Psoas muscle (tissue), 8 donors: ENCODE results near the gene SETD2. TPM values are rescaled to one million over a fixed set of nuclear protein-coding genes. Genes with fewer than 3 reads are reported as not detected.

Experiments
- ATAC-seq, 4 donors: fragments of 200-7000 bp; cut with Tn5 transposase; one replicate each; pipeline ENCODE4 v1.9.1; 2020; ENCODE audit warnings: moderate library complexity in 3 of 4, mild to moderate bottlenecking in 2 of 4
- DNase-seq, 2 donors: peaks; one replicate each; pipeline ENCODE4 v3.0.0-alpha.2; 2020
- H3K27ac ChIP-seq: fragments of 200-600 bp; one replicate; pipeline ENCODE4 v1.8.0; 2022
- H3K27me3 ChIP-seq, 3 donors: fragments of 200-600 bp in 1 of 3; one replicate each; pipeline versions ENCODE4 v1.6.1 to v1.8.0; 2013 to 2022; ENCODE audit warnings: low read length in 2 of 3, mild to moderate bottlenecking in 2 of 3, moderate library complexity in 1 of 3; ENCODE audit not compliant: insufficient read depth in 3 of 3
- H3K36me3 ChIP-seq, 2 donors: fragments of 200-600 bp in 1 of 2; one replicate each; pipeline versions ENCODE4 v1.6.1 to v1.8.0; 2013 to 2022; ENCODE audit warnings: low read depth in 1 of 2, mild to moderate bottlenecking in 1 of 2, moderate library complexity in 1 of 2; ENCODE audit not compliant: insufficient read depth in 1 of 2
- H3K4me1 ChIP-seq: fragments of 200-600 bp; one replicate; pipeline ENCODE4 v1.8.0; 2022
- H3K4me3 ChIP-seq: fragments of 200-600 bp; one replicate; pipeline ENCODE4 v1.8.0; 2022; ENCODE audit warnings: mild to moderate bottlenecking
- H3K9me3 ChIP-seq: fragments of 200-600 bp; one replicate; pipeline ENCODE4 v1.8.0; 2022
- CTCF ChIP-seq: fragments of 200-600 bp; IDR thresholded peaks from one replicate; pipeline ENCODE4 v1.8.0; 2022; ENCODE audit warnings: antibody characterized with exemption
- WGBS, 3 donors: extraction: QIAGEN DNeasy Blood & Tissue Kit; methylation state at CpG; one replicate each; pipeline versions ENCODE4 v1.1.6 to v1.1.7; 2013; 5-methylcytosine and 5-hydroxymethylcytosine counted together
- intact Hi-C, 2 donors: fragments of 100-400 bp; cut with DNase I; formaldehyde crosslinking; loops; one replicate each; pipeline versions ENCODE4 v1.11.0 to v1.14.2; 2022
- polyA plus RNA-seq, 3 donors: library from polyadenylated mRNA; stranded (reverse); fragments of 200-250 nt; gene quantifications; one replicate each; pipeline ENCODE4 v1.2.3, GENCODE V29; 2013
- total RNA-seq, 4 donors: library from RNA; stranded (reverse); fragmentation: NEBNext Ultra II Directional in 2 of 4; extraction: Animal tissue kit (Norgen Biotek cat#: 25700) in 2 of 4; gene quantifications; one replicate each; pipeline versions ENCODE4 v1.2.1 to v1.2.4, GENCODE V29; 2021 to 2023
- donor health status: healthy with polysubstance abuse.
- donor health status: DM: no; HTN: no; CAD: no; lungs with moderate emphysema.
- donor health status: Bipolar disorder and iron deficiency.
- donor health status: healthy.
- donor health status: DM: yes; HTN: yes; CAD: no.
- donor health status: DM: no; HTN: no; CAD: no.
- donor health status: DM: no; HTN: no; CAD: no.
- donor health status: DM: yes; HTN: yes; CAD: no.

SETD2 gene
- total and polyA plus RNA-seq, 7 donors, result 10.1 to 38.1 (median 33.7) TPM

- intact Hi-C loops, result loop anchor here in 1 of 2 donors (10.0 kb wide), 2 partner anchors 165 to 235 kb away; no protein-coding TSS in a partner anchor
- DNase-seq (no peak), ATAC-seq (no peak)
- TF ChIP-seq CTCF, result no peak
- no peaks in the 10 kb centered on the region for H3K27me3 ChIP-seq
- peak overlapping the region; percentile 12 for H3K4me3 ChIP-seq
- H3K9me3 ChIP-seq, result no peaks in the 10 kb centered on the region
- peaks cover 65% of the 10 kb centered on the region for H3K4me1 ChIP-seq
- H3K27ac ChIP-seq, result peak overlapping the region; percentile 4
- 66 to 83% (median 71%) methylated on average over 3 of the region's 3 CpGs for WGBS, 3 donors
- H3K36me3 ChIP-seq, result no peaks in the 10 kb centered on the region
These were observed 4.1 kb downstream of the SETD2 start for GRCh38 chr3:47159820-47160219.

- DNase-seq (no peak), ATAC-seq (no peak)
- no peak for TF ChIP-seq CTCF
- intact Hi-C loops, result no loop called here
- Histone ChIP-seq H3K27ac (no peak overlapping the region), H3K4me3 (no peak overlapping the region), H3K9me3 (no peaks in the 10 kb centered on the region), H3K36me3 (no peaks in the 10 kb centered on the region), H3K27me3 (no peaks in the 10 kb centered on the region), H3K4me1 (peaks cover 65% of the 10 kb centered on the region)
These were observed 5.7 kb downstream of the SETD2 start for GRCh38 chr3:47158208-47158607.

GRCh38 chr3:47156396-47156795 lies 7.5 kb downstream of the SETD2 start:
- Histone ChIP-seq H3K27me3 (no peaks in the 10 kb centered on the region), H3K4me1 (peaks cover 62% of the 10 kb centered on the region), H3K27ac (no peak overlapping the region), H3K36me3 (no peaks in the 10 kb centered on the region), H3K9me3 (no peaks in the 10 kb centered on the region), H3K4me3 (no peak overlapping the region)
- WGBS, 3 donors, result 71 to 77% (median 76%) methylated on average over 1 of the region's 1 CpG
- intact Hi-C loops, result no loop called here
- TF ChIP-seq CTCF, result no peak
- DNase-seq, result no peak
- ATAC-seq, result no peak

- 76 to 81% (median 79%) methylated on average over 2 of the region's 2 CpGs for WGBS, 3 donors
- Histone ChIP-seq H3K27me3 (no peaks in the 10 kb centered on the region), H3K27ac (no peak overlapping the region), H3K4me3 (no peak overlapping the region), H3K4me1 (peaks cover 41% of the 10 kb centered on the region), H3K9me3 (no peaks in the 10 kb centered on the region), H3K36me3 (no peaks in the 10 kb centered on the region)
- DNase-seq (no peak), ATAC-seq (no peak)
- TF ChIP-seq CTCF, result no peak
- intact Hi-C loops, result no loop called here
These were observed 11.3 kb downstream of the SETD2 start for GRCh38 chr3:47152578-47152977.

GRCh38 chr3:47151836-47152235 lies 12.1 kb downstream of the SETD2 start:
- Histone ChIP-seq H3K36me3 (no peaks in the 10 kb centered on the region), H3K27me3 (no peaks in the 10 kb centered on the region), H3K4me3 (no peak overlapping the region), H3K4me1 (peaks cover 36% of the 10 kb centered on the region), H3K9me3 (no peaks in the 10 kb centered on the region), H3K27ac (no peak overlapping the region)
- no peak for DNase-seq
- 67 to 80% (median 80%) methylated on average over 1 of the region's 1 CpG for WGBS, 3 donors
- TF ChIP-seq CTCF, result no peak
- intact Hi-C loops, result no loop called here
- no peak for ATAC-seq
